AG08395 (cell line): ENCODE results near the gene MROH9.

ENCODE experiments used
- DNase-seq: peaks from one replicate; pipeline ENCODE4 v3.0.0; 2012; ENCODE audit warnings: mixed read lengths, low spot score

MROH9 gene

DNA sequence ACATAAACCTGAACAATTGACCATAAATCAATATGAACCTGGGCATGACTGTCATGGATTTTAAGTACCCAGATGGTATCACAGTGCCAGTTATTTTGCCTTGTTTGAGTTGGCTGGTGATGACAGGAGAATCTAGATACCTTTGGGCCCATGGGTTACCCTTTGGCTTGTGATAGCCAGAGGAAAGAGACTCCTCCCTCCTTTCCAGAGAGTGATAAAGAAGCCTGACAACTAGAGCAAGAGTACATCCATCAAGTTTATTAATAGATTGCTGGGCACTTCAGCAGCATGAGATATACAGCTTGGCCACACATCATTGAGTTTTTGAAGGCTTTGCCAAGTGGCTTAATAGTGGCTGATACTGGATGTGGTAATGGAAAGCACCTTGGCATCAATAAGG, 148.8 kb downstream of the MROH9 start:
- DNase-seq, result no peak

DNA sequence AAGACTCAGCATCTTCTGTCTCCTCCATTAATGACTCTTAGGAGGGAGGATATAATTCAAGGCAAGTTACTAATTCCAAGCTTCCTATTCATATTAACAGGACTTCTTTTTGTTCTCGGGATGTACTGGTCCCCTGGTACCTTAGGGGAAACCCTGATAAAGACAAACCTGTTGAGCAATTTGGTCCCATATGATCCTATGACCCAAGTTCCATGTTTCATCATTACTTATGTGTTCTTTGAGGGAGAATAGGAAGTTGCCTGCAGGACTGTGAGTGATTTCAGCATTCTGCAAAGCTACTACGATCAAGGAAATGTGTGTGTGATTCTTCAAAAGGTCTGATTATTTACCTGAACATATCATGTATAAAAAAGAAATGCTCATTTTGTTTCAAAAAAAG, 149.5 kb downstream of the MROH9 start:
- no peak for DNase-seq

DNA sequence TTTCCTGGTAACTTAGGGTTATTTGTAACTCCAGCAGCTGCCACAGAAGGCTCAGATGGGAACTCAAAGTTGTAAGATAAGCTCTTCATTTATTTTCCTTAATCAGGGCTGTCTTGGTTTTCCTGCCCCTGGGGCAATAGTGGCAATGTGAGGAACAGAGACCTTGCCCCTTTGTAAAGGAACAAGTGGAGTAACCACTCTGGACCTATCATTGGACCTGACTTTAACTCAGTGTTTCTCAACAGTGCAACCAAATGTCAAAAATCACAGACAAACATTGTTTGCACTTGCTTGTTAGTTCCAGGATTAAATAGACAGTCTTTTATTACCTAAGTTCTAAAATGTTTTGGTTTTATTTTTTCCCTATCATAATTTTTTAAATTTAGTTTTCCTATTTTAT, 152.6 kb downstream of the MROH9 start:
- DNase-seq, result no peak

DNA sequence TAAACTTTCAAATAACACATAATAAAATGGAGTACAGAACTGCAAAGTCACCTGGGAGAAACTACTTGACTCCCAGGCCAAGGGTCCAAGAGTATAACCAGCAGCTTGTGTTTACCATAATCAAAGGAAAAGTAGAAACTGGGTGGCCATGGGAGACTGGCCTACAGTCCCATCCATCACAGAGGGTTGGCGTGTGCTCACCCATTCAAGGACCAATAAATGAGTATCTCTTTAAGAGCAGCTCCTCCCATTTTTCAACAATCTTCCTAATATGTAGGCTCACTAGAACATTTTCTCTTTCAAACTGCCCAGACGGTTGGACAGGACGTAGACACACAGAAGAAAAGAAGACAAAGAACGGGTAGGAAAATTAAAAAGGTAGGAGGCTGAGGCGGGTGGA, 155.3 kb downstream of the MROH9 start, which contains the start of gene FMO3:
Gene FMO3, plus strand, starts transcription at position 302 of the 400 bp plus-strand sequence. CDS start 1,754 bp downstream, outside the sequence.
- no peak for DNase-seq

DNA sequence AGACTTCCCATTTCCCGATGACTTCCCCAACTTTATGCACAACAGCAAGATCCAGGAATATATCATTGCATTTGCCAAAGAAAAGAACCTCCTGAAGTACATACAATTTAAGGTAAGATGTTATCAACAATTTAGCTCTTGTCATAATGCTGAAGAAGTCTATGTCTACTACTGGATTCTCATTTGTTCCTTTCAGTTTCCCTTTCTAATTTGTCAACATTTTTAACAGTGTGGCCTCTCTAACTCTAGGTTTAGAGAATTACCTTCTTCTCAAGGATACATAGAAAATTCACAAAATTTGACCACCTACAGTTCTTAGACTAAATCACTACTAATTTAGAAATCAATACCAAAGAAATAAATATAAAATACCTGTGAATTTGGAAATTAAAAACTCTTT, 168.5 kb downstream of the MROH9 start:
- no peak for DNase-seq

DNA sequence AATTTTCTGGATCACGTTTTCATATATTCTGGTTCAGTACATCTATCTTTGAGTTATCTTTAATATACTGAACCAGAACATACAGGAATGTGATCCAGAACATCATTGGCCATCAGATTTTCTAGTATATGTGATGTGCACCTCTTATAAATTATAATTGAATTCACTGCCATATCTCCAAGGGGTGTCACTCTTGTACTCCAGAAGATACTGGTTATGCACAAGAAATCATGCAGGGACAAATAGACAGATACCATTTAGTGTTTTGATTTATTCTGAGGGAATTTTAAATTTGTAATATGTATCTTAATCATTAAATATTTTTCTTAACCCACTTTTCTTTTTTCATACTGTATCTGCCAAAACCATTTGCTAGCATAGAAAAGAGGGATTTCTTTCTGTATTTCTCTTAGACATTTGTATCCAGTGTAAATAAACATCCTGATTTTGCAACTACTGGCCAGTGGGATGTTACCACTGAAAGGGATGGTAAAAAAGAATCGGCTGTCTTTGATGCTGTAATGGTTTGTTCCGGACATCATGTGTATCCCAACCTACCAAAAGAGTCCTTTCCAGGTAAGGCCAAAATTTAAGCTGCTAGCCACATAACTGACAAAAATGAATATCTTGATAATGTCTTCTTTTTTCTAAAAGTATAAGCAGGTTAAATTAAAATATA, 172.1 kb downstream of the MROH9 start:
- no peak for DNase-seq

DNA sequence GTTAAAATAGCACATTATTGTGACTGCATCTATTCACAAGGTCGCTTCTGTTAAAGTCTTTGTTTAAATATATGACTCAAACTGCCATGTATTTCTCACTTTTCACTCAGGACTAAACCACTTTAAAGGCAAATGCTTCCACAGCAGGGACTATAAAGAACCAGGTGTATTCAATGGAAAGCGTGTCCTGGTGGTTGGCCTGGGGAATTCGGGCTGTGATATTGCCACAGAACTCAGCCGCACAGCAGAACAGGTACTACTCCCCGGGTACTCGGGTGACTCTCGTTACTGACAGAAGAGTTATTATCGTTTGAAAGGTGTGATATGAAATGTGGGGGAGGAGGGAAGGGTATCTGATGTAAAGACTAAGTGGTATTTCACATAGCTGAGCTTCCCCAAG, 172.6 kb downstream of the MROH9 start:
- DNase-seq, result no peak

DNA sequence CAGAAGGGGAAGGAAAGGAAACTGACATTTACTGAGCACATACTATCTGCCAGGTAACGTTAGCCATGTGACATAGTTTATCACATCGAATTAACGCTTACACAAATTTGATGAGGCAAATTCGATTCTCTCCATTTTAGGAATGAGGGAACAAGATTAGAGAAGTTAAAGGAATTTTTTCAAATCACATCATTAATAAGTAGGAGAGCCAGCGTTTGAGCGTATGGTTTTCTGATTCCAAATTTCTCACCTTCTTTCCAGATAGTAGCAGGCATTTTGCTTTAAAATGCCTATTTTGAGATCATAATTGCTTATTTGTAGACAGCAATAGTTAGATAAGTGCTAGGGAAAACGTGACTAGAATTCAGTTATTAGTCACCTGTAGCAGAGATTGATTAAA, 174.6 kb downstream of the MROH9 start:
- no peak for DNase-seq

DNA sequence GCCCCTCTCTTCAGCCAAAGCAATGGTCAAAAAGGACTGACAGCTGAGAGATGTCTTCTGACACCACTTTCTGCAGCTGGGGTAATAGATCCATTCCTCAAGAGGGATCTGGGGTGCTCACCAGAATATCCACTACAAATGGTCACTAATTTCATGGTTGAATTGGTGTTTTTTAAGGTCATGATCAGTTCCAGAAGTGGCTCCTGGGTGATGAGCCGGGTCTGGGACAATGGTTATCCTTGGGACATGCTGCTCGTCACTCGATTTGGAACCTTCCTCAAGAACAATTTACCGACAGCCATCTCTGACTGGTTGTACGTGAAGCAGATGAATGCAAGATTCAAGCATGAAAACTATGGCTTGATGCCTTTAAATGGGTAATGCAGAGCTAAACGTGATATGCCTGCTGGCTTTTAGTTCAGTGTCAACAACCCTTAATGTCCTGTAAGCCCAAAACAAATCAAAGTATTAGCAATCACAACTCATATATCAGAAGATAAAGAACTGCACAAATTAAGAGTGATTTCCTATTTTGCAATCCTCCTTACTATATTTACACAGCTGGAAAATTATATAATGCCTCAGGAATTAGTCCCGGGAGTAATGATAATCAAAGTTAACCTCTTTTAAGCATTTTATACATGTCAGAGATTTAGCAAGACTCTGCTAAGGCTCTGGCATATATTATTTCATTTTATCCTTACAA, 175.4 kb downstream of the MROH9 start:
- no peak for DNase-seq

DNA sequence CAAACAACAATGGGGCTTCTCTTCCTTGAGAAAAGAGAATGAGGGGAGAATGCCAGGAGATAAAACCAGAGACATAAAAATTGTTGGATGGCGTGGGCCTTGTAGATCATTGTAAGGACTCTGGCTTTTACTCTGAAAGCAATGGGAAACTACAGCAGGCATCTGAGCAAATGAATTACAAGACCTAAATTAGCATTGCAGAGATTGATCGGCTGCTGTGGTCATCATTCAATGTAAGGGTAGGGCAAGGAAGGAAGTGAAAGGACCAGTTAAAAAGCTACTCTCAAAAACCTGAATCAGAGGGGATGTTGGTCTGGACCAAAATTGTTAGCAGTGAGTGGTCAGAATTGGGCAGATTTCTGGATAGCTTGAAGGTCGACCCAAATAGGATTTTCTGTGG, 176.8 kb downstream of the MROH9 start:
- no peak for DNase-seq

DNA sequence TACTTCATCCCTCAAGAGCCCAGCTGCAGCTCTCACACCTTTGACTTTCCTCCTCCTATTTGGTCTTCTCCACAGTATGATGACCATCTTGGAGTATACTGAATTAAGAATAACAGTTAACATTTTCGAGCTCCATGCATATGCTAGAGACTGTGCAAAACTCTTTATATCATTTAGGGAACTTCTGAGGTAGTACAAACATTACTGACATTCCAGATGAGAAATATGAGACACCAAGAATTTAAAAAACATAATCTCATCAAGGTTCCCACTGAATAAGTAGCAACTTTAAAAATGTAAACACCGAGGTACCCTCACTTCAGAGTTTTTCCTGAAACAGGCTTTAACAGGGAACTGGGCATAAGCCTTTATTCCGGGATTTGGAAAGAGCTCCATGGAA, 178.0 kb downstream of the MROH9 start:
- no peak for DNase-seq
